Cerebellar cortex (tissue), 1 donor: Measurements from ENCODE around the gene CDHR2.

ENCODE experiments used
- DNase-seq: peaks from one replicate; pipeline ENCODE4 v3.0.0-alpha.2; 2015; ENCODE audit warnings: low spot score

The CDHR2 gene

DNA sequence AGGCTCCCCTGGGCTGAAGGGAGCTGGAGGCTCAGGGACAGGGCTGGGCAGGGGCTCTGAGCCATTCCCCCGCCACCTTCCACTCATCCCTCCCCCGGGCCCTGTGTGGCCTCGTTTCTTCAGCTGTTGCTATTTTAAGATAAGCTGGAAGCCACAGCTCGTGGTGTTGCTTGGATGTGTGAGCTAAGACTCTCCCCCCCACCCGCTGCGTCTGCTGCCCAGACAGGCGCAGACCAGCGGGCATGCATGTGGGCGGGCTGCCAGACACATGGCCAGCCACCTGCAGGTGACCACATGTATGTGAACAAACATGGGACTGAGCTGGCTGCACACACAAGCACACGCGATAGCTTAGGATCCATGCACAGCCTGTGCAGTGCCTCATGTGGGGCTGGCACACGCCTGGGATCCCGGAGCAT lies 72.5 kb downstream of the CDHR2 start:
- DNase-seq = peak; percentile 76

- no peak for DNase-seq
These were observed 75.0 kb downstream of the CDHR2 start for GRCh38 chr5:176624142-176624541.

- no peak for DNase-seq
These were observed 75.8 kb downstream of the CDHR2 start for GRCh38 chr5:176624938-176625337.

DNA sequence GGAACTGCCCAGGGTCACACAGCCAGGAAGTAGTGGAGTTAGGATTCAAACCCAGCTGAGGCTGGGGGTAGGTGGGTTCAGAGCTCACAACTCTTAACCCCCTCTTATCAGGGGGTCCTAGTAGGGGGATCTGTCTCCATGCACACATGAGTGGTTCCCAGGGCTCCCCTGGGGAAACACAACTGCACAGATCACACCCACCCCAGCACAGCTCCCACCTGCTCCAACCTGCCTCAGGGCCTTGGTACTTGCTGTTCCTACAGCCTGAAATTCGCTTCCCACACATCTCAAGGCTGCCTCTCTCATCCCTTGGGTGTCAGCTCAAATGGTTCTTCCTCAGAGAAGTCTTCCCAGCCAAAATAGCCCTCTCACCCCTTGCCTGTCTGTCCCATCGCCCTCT lies 76.4 kb downstream of the CDHR2 start:
- no peak for DNase-seq

DNA sequence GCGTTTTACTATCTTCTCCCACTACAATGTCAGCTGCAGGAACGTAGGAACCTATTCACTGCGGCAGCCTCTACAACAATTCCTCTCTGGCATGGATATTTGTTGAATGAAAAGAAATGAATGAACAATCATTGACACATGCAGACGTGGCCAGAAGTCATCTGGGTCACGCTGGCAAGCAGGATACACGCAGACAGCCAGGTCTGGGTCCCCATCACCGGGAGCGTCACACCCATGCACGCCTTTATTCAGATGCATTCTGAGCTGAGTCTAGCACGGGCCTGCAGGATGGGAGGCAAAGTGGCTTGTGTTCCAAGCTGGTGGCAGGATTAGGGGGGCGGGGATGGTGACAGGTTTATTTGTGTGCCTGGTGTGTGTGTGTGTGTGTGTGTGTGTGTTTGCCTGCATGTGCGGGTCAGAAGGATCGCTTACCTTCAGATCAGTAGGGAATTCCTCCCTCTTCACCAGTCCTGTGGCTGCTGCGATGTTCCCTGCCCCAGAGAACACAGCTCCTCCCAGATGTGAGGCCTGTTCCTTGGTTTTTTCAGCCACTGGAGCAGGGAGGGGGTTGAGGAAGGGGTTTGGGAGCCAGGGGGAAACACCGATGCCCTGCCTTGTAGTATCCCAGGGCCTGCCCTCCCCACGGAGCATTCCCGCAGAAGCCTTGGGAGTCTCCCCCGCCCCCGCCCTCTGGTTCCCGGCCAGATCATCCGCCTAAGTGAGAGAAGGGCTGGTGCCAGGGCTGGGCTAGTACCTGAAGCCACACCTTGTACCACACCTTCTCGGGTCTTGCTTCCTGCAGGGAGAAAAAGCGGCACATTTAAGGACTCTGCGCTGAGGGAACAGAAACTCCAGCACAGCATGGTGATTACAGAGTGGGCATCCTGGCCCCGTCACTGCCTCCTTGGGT lies 77.1 kb downstream of the CDHR2 start:
- DNase-seq = no peak

DNA sequence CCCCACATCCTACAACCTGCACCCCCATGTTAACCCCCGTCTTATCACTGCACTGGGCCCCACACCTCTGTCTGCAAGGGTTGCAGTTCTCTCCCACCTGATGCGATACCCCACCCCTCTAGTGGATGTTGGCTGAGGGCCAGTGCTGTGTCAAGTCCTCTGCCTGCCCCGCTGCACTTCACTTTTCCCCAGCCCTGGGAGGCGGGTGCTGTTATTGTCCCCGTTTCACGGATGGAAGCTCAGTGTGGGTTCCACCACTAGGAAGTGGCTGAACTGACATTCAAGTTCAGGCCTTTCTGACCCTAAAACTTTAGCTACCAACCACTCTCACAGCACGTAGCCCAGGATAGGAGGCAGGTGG lies 77.7 kb downstream of the CDHR2 start:
- DNase-seq = no peak

GRCh38 chr5:176627582-176627981 lies 78.4 kb downstream of the CDHR2 start:
- no peak for DNase-seq

- peak; percentile 70 for DNase-seq
These were observed 79.5 kb downstream of the CDHR2 start for GRCh38 chr5:176628406-176629228.

GRCh38 chr5:176629317-176629852 lies 80.2 kb downstream of the CDHR2 start:
- no peak for DNase-seq

GRCh38 chr5:176629853-176630680 lies 80.9 kb downstream of the CDHR2 start, which contains the start of the genes EIF4E1B and SNCB:
TSS of gene EIF4E1B (plus strand) at chr5:176630675. CDS start at chr5:176642788, 12,113 bp downstream.
TSS of gene SNCB (minus strand) at chr5:176630534. CDS start at chr5:176629654, 880 bp downstream.
- DNase-seq = peak; percentile 72

DNA sequence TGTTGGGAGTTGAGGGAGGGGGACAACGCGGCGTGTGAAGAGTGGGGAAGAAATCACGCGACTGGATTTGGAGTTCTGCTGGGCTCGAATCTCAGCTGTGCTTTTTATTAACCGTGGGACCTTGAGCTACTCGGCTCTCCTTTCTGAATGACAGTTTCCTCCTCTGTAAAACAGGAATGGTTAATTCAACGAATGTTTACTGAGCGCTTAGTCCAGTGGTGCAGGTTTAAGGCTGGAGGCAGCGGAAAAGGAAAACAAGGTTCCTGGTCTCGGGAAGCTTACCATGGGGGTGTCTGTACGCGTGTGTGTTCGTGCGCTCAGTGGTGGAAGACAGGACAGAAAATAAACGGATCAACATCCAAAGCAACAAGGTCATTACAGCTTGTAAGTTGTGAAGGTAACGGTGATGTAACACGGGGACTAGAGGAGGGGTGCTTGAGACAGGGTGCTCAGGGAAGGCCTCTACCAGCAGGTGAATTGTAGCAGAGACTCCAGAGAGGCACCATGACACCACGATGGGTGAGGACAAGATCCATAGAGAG lies 81.6 kb downstream of the CDHR2 start:
- DNase-seq = no peak

DNA sequence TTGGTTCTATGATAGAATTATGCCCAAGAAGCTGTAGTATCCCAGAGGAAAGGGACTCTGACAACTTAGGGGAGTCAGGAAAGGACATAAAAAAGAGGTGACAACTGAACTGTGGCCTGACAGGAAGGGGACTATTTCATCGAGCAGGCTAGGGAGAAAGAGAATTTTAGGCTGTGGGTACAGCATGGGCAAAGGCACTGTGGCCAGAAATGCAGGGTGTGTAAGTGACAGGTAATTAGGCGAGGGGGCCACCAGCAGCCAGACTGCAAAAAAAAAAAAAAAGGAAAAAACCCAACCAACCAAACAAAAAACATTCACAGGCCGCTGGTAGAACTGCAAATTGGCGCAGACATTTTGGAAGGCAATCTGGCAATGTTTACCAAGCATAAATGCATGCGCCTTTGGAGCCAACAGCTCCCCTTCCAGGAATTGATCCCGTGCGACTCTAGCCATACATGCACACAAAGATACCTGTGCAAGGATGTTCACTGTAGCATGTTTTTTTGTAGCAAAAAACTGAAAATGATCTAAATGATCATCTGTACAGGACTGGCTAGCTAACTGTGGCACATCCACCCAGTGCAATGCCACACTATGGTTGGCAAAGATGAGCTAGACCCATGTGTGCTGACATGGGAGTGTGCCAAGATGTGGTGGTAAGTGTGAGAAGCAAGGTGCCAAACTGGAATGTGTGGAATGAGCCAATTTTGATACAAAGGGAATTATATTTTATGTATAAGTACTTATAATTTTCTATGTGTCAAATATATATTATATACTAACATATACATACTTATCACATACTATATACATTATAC lies 82.5 kb downstream of the CDHR2 start:
- peak; percentile 85 for DNase-seq

DNA sequence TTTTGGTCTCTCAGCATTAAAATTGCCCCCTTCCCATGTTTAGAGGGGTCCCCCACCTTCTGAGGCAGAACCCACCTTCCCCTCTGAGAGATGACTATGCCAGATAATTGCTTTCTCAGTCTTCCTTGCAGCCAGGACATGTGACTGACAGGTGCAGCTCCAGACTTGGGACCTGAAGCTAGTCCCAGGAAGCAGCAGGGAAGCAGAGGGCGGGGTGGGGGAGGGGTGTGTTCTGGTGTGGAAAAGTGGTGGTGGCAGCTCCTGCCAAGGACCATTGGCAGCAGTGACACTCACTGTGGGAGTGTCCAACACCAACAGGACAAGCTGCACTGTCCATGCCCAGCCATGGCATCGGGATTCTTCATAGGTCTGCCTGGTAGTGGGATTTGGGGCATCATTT lies 83.6 kb downstream of the CDHR2 start:
- peak; percentile 95 for DNase-seq

GRCh38 chr5:176633598-176633997 lies 84.5 kb downstream of the CDHR2 start:
- DNase-seq = no peak

- no peak for DNase-seq
These were observed 87.3 kb downstream of the CDHR2 start for GRCh38 chr5:176636426-176636825.

DNA sequence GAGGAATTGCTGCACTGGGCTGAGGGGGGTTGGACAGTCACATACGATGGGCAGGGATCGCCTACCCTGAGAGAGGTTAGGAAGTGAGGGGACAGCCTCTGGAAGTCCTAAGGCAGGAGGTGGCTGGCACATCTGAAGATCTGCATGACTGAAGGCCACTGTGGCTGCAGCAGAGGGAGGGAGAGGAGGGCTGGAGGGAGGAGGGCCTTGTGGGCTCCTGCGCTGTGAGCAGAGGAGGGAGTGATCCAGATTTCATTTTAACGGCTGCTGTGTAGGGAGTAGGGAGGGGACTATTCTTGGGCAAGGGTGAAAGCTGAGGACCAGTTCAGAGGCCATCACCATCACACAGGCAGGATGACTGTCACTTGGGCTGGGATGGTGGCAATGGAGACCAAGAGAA lies 88.4 kb downstream of the CDHR2 start:
- no peak for DNase-seq

DNA sequence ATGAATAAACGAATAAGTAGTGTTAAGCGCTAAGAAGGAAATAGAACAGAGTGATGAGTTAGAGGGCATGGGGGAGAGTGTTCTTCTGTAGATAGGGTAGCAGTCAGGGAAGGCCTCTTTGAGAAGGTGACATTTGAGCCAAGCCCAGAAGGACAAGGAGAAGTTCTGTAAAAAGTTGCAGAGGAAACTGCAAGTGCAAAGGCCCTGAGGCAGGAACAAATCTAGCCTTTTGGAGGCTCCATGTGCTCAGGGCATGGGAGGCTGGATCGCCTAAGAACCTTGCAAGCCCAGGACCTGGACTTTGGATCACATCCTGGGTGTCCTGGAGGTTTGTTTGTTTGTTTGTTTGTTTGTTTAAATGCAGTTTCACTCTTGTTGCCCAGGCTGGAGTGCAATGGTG lies 89.3 kb downstream of the CDHR2 start:
- DNase-seq = no peak

- DNase-seq = no peak
These were observed 90.1 kb downstream of the CDHR2 start for GRCh38 chr5:176639208-176639607.

DNA sequence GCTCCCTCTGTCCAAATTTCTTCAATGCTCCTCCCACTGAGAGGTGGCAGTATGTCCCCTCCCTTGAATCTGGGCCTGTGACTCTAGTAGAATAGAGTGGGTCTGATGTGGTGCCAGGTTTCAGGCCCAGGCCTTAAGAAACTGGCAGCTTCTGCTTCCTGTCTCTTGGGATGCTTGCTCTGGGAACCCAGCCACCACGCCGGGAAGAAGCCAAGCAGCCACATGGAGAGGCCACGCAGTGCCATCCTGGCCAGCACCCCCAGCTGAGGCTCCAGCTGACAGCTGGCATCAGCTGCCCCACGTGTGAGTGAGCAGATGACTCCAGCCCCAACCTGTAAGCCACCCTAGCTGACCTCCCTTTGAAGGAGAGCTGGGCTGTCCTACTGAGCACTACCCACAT lies 90.8 kb downstream of the CDHR2 start:
- peak; percentile 96 for DNase-seq

- no peak for DNase-seq
These were observed 91.5 kb downstream of the CDHR2 start for GRCh38 chr5:176640616-176641015.
